Mucosa of rectum (tissue), 2 donors: ENCODE measurements around the gene POLR2L.

Source experiments
- H3K27ac ChIP-seq, 2 donors: one replicate each; pipeline ENCODE4 v1.7.0; 2013; ENCODE audit warnings: inconsistent platforms in 2 of 2, low read depth in 2 of 2, low read length in 2 of 2
- H3K27me3 ChIP-seq, 2 donors: one replicate each; pipeline ENCODE4 v1.7.0; 2013; ENCODE audit warnings: low read length in 2 of 2; ENCODE audit not compliant: control insufficient read depth in 2 of 2, insufficient read depth in 2 of 2
- H3K36me3 ChIP-seq, 2 donors: one replicate each; pipeline ENCODE4 v1.7.0; 2013; ENCODE audit warnings: low read length in 2 of 2; ENCODE audit not compliant: control insufficient read depth in 2 of 2, insufficient read depth in 2 of 2
- H3K4me1 ChIP-seq, 2 donors: one replicate each; pipeline ENCODE4 v1.7.0; 2013; ENCODE audit warnings: low read length in 2 of 2, mild to moderate bottlenecking in 1 of 2; ENCODE audit not compliant: control insufficient read depth in 2 of 2, insufficient read depth in 2 of 2
- H3K4me3 ChIP-seq, 2 donors: one replicate each; pipeline ENCODE4 v1.7.0; 2013; ENCODE audit warnings: low read length in 2 of 2
- H3K9ac ChIP-seq, 2 donors: one replicate each; pipeline ENCODE4 v1.7.0; 2013; ENCODE audit warnings: low read length in 2 of 2, low read depth in 1 of 2, mild to moderate bottlenecking in 1 of 2
- H3K9me3 ChIP-seq, 2 donors: one replicate each; pipeline ENCODE4 v1.7.0; 2013; ENCODE audit warnings: low read length in 2 of 2; ENCODE audit not compliant: control insufficient read depth in 2 of 2
- donor health status: healthy.
- donor health status: Normal muscosa, but diverticular disease.

The POLR2L gene

DNA sequence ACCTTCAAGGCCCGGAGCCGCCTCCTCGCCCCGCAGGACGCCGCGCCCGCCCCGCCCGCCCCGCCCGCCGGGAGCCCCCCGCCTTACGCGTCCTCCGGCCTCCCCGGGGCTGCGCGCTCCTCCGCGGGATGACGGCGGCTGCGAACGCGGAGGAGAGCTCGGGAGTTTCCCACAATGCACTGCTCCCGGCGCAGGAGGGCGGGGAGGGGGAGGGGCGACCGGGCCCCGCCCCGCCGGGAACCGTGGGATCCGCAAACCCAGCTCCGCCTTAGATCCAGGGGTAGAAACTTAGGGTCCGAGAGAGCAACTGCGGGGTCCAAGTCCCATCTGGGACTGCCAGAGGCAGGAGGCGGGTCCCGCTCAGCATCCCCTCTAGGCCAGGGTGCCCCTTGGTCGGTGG is 52.4 kb downstream of the POLR2L start, which contains the start of gene CEND1:
TSS of gene CEND1 (minus strand) at position 148 of the 400 bp plus-strand sequence. CDS start 1,514 bp downstream, outside the sequence.
- peaks cover 0 to 7% of the 10 kb centered on the region in 2 donors for H3K27me3 ChIP-seq
- H3K4me1 ChIP-seq = peaks cover under 1% of the 10 kb centered on the region in 2 donors
- H3K36me3 ChIP-seq = peaks cover 0 to 2% of the 10 kb centered on the region in 2 donors
- H3K27ac ChIP-seq = no peak within 1 kb of the TSS
- no peaks in the 10 kb centered on the region for H3K9me3 ChIP-seq
- H3K9ac ChIP-seq = no peak within 1 kb of the TSS
- H3K4me3 ChIP-seq = no peak within 1 kb of the TSS
